Measurements from ENCODE around the gene DCP1A. TPM values are rescaled to one million over a fixed set of nuclear protein-coding genes. Genes with fewer than 3 reads are reported as not detected.
"Not testable (repeated sequence)": the region's sequence is repeated elsewhere in the genome, so short reads cannot be mapped to it uniquely, and the experiment has no call there.

The DCP1A gene
- total RNA-seq, 1 experiment from 2014 or later = 12.2 TPM

GRCh38 chr3:53267766-53268165 is 79.6 kb downstream of the DCP1A start:
- no peak for DNase-seq (ENCODE audit: low read depth)

- DNase-seq (ENCODE audit: low read depth) = no peak
Observed at GRCh38 chr3:53264718-53265117, 82.6 kb downstream of the DCP1A start.

- DNase-seq (ENCODE audit: low read depth) = no peak
Observed at GRCh38 chr3:53263907-53264306, 83.4 kb downstream of the DCP1A start.

- DNase-seq (ENCODE audit: low read depth) = peak; percentile 34
Observed at GRCh38 chr3:53261712-53262111, 85.6 kb downstream of the DCP1A start.

GRCh38 chr3:53260286-53260785 is 87.0 kb downstream of the DCP1A start:
- no peak for DNase-seq (ENCODE audit: low read depth)

- no peak for DNase-seq (ENCODE audit: low read depth)
Observed at GRCh38 chr3:53259427-53260259, 87.7 kb downstream of the DCP1A start.

- DNase-seq (ENCODE audit: low read depth) = no peak
Observed at GRCh38 chr3:53258600-53259426, 88.5 kb downstream of the DCP1A start.

GRCh38 chr3:53257465-53257864 is 89.9 kb downstream of the DCP1A start:
- no peak for DNase-seq (ENCODE audit: low read depth)

- DNase-seq (ENCODE audit: low read depth) = no peak
Observed at GRCh38 chr3:53256704-53257055, 90.7 kb downstream of the DCP1A start.

- peak; percentile 70 for DNase-seq (ENCODE audit: low read depth)
Observed at GRCh38 chr3:53255775-53256703, 91.3 kb downstream of the DCP1A start, which contains the start of gene TKT. Gene TKT, minus strand, starts transcription at chr3:53256022. Its CDS starts 80 bp downstream, at chr3:53255942.

- peak; percentile 30 for DNase-seq (ENCODE audit: low read depth)
Observed at GRCh38 chr3:53255423-53255774, 91.9 kb downstream of the DCP1A start.

GRCh38 chr3:53254509-53255422 is 92.6 kb downstream of the DCP1A start:
- DNase-seq (ENCODE audit: low read depth) = peak; percentile 62

GRCh38 chr3:53253707-53254508 is 93.4 kb downstream of the DCP1A start:
- no peak for DNase-seq (ENCODE audit: low read depth)

GRCh38 chr3:53252947-53253322 is 94.4 kb downstream of the DCP1A start:
- DNase-seq (ENCODE audit: low read depth) = not testable (repeated sequence)

GRCh38 chr3:53252096-53252946 is 95.0 kb downstream of the DCP1A start:
- no peak for DNase-seq (ENCODE audit: low read depth)

- DNase-seq (ENCODE audit: low read depth) = no peak
Observed at GRCh38 chr3:53250881-53251605, 96.3 kb downstream of the DCP1A start.

- no peak for DNase-seq (ENCODE audit: low read depth)
Observed at GRCh38 chr3:53250453-53250852, 96.9 kb downstream of the DCP1A start.

GRCh38 chr3:53248161-53248560 is 99.2 kb downstream of the DCP1A start:
- no peak for DNase-seq (ENCODE audit: low read depth)
